HG03066 (cell line): Measurements from ENCODE around the gene CENPN.

Source experiments
- ATAC-seq: cut with Tn5 transposase; IDR thresholded peaks from one replicate; pipeline ENCODE4 v1.9.1; 2021; ENCODE audit warnings: low read depth; ENCODE audit not compliant: unreplicated experiment

CENPN gene

DNA sequence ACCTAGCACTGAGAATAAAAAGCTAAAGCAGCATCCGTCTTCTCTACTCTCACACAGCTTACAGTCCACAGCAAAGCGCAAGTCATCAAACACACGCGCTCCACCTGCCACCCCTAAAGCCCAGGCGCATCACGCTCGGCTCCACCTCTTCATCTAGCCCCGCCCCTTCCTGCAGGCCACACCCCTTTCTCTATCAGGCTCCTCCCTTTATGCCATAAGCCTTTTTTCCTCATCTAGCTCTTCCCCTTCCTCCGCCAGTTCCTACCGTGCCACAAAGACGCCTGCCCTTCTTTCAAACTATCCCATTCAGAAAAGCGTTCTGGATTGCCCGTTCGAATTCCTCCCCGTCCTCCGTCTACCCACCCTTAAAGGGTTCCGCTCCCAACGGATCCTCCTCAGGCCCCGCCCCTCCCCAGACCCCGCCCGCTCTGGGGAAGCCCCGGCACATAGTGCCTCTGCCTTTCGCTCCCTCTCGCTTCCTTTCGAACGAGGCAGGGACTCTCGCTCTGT is 69.6 kb downstream of the CENPN start:
- ATAC-seq = peak; percentile 83

DNA sequence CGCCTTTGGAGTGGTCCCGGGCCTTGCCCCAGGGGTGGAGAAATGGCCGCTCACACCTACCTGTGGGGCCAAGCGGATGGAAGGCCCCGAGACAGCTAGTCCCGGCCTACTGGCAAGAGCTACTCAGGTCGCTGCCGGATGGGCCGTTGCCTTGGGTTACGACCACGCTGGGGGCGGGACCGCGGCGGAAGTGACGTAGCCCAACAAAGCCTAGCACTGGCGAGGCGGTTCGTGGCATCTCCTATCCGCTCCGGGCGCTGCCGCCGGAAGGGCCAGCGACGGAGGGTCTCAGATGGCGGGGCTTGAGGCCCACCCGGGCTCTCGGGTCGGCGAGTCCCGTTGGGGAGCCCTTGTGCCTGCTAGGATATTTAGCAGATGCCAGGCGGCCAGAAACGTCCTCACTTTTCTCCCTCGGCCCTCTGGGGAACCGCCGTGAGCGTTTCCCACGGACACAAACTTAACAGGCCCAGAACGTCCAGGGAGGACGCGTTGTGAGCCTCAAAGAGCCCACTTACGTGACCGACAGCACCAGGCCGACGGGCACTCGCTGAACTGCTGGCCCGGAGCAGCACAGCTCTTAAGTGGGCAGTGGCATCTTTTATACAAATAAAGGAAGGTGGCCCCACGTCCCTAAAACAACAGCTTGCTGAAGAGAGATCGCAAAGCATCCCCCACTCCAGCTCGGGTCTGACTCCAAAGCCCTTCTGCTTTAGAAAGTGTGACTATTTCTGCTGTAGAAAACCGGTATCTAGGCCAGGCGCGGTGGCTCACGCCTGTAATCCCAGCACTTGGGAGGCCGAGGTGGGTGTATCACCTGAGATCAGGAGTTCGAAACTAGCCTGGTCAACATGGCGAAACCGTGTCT is 70.3 kb downstream of the CENPN start, which contains the start of gene C16orf46:
TSS of gene C16orf46 (minus strand) at position 163 of the 865 bp plus-strand sequence. CDS start 13,283 bp downstream, outside the sequence.
- peak; percentile 97 for ATAC-seq

- ATAC-seq = no peak
Measured at GRCh38 chr16:81080233-81080632, 73.2 kb downstream of the CENPN start.

DNA sequence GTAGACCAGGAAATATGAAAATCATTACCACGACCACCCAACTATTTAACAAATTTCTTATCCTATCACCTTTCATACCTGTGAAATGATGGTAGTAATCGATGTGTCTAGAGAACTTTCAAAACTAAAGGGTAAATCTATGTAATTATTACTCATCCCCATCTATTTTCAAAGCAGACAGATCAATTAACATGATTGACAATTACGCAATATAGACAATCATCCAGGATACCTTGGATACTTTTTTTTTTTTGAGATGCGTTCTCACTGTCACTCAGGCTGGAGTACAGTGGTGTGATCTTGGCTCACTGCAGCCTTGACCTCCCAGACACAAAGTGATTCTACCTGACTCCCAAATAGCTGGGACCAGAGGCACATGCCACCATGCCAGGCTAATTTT is 74.0 kb downstream of the CENPN start:
- ATAC-seq = no peak
